ENCODE measurements around the gene TMEM8B.

DNA sequence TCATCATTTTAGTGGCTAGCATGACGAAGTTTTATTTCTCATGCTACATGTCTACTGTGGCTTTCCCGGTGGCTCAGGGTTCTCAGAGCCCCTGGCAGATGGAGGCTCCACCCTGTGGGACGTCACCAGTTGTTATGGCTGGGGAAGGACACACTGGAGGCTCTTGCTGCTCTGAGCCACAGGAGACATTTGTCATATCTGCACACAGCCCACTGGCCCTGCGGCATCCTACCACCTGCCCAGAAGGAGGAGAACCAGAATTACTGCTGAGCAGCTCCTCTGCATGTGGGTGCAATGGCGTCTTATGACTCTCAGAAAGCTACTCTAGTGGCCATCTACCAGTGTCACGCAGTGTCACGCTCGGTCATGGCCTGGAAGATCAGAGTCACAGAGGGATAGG, 34.6 kb downstream of the TMEM8B start:
- TF ChIP-seq ZNF565 (CRISPR knock-in tag; conservative IDR thresholded peaks at IDR 0.05; ENCODE audit: low read depth): no peak
- no peak for TF ChIP-seq ARNTL (CRISPR knock-in tag; IDR thresholded peaks at IDR 0.05; ENCODE audit: borderline replicate concordance, low read depth)
- TF ChIP-seq, protein P1, sequence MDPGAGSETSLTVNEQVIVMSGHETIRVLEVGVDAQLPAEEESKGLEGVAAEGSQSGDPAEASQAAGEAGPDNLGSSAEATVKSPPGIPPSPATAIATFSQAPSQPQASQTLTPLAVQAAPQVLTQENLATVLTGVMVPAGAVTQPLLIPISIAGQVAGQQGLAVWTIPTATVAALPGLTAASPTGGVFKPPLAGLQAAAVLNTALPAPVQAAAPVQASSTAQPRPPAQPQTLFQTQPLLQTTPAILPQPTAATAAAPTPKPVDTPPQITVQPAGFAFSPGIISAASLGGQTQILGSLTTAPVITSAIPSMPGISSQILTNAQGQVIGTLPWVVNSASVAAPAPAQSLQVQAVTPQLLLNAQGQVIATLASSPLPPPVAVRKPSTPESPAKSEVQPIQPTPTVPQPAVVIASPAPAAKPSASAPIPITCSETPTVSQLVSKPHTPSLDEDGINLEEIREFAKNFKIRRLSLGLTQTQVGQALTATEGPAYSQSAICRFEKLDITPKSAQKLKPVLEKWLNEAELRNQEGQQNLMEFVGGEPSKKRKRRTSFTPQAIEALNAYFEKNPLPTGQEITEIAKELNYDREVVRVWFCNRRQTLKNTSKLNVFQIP (CRISPR knock-in tag; IDR thresholded peaks at IDR 0.05; ENCODE audit: borderline replicate concordance, low read depth): no peak
- TF ChIP-seq OSR1 (CRISPR knock-in tag; IDR thresholded peaks at IDR 0.05): no peak
- TF ChIP-seq, protein P2, sequence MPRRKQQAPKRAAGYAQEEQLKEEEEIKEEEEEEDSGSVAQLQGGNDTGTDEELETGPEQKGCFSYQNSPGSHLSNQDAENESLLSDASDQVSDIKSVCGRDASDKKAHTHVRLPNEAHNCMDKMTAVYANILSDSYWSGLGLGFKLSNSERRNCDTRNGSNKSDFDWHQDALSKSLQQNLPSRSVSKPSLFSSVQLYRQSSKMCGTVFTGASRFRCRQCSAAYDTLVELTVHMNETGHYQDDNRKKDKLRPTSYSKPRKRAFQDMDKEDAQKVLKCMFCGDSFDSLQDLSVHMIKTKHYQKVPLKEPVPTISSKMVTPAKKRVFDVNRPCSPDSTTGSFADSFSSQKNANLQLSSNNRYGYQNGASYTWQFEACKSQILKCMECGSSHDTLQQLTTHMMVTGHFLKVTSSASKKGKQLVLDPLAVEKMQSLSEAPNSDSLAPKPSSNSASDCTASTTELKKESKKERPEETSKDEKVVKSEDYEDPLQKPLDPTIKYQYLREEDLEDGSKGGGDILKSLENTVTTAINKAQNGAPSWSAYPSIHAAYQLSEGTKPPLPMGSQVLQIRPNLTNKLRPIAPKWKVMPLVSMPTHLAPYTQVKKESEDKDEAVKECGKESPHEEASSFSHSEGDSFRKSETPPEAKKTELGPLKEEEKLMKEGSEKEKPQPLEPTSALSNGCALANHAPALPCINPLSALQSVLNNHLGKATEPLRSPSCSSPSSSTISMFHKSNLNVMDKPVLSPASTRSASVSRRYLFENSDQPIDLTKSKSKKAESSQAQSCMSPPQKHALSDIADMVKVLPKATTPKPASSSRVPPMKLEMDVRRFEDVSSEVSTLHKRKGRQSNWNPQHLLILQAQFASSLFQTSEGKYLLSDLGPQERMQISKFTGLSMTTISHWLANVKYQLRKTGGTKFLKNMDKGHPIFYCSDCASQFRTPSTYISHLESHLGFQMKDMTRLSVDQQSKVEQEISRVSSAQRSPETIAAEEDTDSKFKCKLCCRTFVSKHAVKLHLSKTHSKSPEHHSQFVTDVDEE (CRISPR knock-in tag; IDR thresholded peaks at IDR 0.05): no peak
- TF ChIP-seq, protein P3, sequence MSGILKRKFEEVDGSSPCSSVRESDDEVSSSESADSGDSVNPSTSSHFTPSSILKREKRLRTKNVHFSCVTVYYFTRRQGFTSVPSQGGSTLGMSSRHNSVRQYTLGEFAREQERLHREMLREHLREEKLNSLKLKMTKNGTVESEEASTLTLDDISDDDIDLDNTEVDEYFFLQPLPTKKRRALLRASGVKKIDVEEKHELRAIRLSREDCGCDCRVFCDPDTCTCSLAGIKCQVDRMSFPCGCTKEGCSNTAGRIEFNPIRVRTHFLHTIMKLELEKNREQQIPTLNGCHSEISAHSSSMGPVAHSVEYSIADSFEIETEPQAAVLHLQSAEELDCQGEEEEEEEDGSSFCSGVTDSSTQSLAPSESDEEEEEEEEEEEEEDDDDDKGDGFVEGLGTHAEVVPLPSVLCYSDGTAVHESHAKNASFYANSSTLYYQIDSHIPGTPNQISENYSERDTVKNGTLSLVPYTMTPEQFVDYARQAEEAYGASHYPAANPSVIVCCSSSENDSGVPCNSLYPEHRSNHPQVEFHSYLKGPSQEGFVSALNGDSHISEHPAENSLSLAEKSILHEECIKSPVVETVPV (CRISPR knock-in tag; IDR thresholded peaks at IDR 0.05): no peak
- TF ChIP-seq SNAI2 (CRISPR knock-in tag; IDR thresholded peaks at IDR 0.05): no peak
- TF ChIP-seq TOX (CRISPR knock-in tag; IDR thresholded peaks at IDR 0.05; ENCODE audit: borderline replicate concordance): no peak
- no peak for TF ChIP-seq RARB (CRISPR knock-in tag; IDR thresholded peaks at IDR 0.05)
- TF ChIP-seq PPARA (CRISPR knock-in tag; IDR thresholded peaks at IDR 0.05; ENCODE audit: borderline replicate concordance): no peak
- TF ChIP-seq, protein P4, sequence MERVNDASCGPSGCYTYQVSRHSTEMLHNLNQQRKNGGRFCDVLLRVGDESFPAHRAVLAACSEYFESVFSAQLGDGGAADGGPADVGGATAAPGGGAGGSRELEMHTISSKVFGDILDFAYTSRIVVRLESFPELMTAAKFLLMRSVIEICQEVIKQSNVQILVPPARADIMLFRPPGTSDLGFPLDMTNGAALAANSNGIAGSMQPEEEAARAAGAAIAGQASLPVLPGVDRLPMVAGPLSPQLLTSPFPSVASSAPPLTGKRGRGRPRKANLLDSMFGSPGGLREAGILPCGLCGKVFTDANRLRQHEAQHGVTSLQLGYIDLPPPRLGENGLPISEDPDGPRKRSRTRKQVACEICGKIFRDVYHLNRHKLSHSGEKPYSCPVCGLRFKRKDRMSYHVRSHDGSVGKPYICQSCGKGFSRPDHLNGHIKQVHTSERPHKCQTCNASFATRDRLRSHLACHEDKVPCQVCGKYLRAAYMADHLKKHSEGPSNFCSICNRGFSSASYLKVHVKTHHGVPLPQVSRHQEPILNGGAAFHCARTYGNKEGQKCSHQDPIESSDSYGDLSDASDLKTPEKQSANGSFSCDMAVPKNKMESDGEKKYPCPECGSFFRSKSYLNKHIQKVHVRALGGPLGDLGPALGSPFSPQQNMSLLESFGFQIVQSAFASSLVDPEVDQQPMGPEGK (CRISPR knock-in tag; IDR thresholded peaks at IDR 0.05; ENCODE audit: borderline replicate concordance): no peak
- TF ChIP-seq ESRRG (CRISPR knock-in tag; IDR thresholded peaks at IDR 0.05): no peak

Data from SK-N-SH treated with all-trans-retinoic acid at 6 μM for 48 hours (cell line).